ENCODE results near the gene ABCA4.

DNA sequence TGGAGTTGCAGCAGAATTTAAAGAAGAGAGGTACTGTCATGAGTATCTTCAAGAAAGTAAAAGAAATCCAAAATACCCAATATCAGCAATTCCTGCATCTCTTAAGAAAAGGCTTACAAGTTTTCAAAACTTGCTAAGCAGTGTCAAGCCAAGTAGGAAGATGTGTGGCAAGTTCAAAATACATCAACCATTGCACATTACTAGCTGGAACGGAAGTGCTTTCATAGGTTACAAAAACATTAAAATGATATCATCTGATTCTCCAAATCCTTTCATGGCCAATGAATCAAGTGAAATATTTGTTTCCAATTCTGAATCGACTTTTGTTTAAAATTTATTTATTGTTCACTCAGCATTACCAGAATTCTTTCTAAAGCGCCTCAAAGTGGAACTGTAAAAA is 5.7 kb upstream of the ABCA4 start:
- TF ChIP-seq EZH2 (IDR thresholded peaks at IDR 0.05; ENCODE audit: borderline replicate concordance) (no peak), EZH2phosphoT487 (IDR thresholded peaks at IDR 0.05; ENCODE audit: low read depth, severe bottlenecking, unreplicated experiment) (no peak)
- TF ChIP-seq, protein P1, sequence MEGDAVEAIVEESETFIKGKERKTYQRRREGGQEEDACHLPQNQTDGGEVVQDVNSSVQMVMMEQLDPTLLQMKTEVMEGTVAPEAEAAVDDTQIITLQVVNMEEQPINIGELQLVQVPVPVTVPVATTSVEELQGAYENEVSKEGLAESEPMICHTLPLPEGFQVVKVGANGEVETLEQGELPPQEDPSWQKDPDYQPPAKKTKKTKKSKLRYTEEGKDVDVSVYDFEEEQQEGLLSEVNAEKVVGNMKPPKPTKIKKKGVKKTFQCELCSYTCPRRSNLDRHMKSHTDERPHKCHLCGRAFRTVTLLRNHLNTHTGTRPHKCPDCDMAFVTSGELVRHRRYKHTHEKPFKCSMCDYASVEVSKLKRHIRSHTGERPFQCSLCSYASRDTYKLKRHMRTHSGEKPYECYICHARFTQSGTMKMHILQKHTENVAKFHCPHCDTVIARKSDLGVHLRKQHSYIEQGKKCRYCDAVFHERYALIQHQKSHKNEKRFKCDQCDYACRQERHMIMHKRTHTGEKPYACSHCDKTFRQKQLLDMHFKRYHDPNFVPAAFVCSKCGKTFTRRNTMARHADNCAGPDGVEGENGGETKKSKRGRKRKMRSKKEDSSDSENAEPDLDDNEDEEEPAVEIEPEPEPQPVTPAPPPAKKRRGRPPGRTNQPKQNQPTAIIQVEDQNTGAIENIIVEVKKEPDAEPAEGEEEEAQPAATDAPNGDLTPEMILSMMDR (IDR thresholded peaks at IDR 0.05; ENCODE audit: poor library complexity), result no peak
